Mucosa of descending colon (tissue), 3 donors: ENCODE results near the gene SUFU. TPM values are rescaled to one million over a fixed set of nuclear protein-coding genes. Genes with fewer than 3 reads are reported as not detected.

ENCODE experiments used
- ATAC-seq: fragments of 200-7000 bp; cut with Tn5 transposase; one replicate; pipeline ENCODE4 v1.9.1; 2020; ENCODE audit warnings: mild to moderate bottlenecking, moderate library complexity
- DNase-seq, 3 donors: peaks; one replicate each; pipeline ENCODE4 v3.0.0-alpha.2; 2020
- H3K36me3 ChIP-seq: fragments of 200-600 bp; one replicate; pipeline ENCODE4 v1.8.0; 2021; ENCODE audit warnings: low read depth, mild to moderate bottlenecking
- H3K4me1 ChIP-seq: fragments of 200-600 bp; one replicate; pipeline ENCODE4 v1.8.0; 2021; ENCODE audit warnings: low read depth, mild to moderate bottlenecking
- H3K4me3 ChIP-seq: fragments of 200-600 bp; one replicate; pipeline ENCODE4 v1.8.0; 2021; ENCODE audit warnings: mild to moderate bottlenecking
- H3K9me3 ChIP-seq: fragments of 200-600 bp; one replicate; pipeline ENCODE4 v1.8.0; 2021; ENCODE audit warnings: mild to moderate bottlenecking
- intact Hi-C, 2 donors: fragments of 100-400 bp; cut with DNase I in 1 of 2; cut with micrococcal nuclease in 1 of 2; formaldehyde crosslinking; loops; one replicate each; pipeline versions ENCODE4 v1.11.0 to v1.11.1; 2022; cut with DNase I, micrococcal nuclease
- total RNA-seq, 3 donors: library from RNA; stranded (reverse); fragmentation: NEBNext Ultra II Directional in 2 of 3; extraction: Animal tissue kit (Norgen Biotek cat#: 25700) in 2 of 3; gene quantifications; one replicate each; pipeline versions ENCODE4 v1.2.1 to v1.2.4, GENCODE V29; 2021 to 2023
- TF ChIP-seq, protein P1 (sequence below): fragments of 200-600 bp; IDR thresholded peaks from one replicate; pipeline ENCODE4 v1.8.0; 2022; ENCODE audit warnings: antibody characterized with exemption, mild to moderate bottlenecking
- donor health status: DM: no; HTN: no; CAD: no; lungs with moderate emphysema.
- donor health status: DM: no; HTN: no; CAD: no.
- donor health status: DM: no; HTN: yes; CAD: no.

The SUFU gene
- total RNA-seq, 3 donors from 2014 or later, result 9.0 to 13.9 (median 9.5) TPM

DNA sequence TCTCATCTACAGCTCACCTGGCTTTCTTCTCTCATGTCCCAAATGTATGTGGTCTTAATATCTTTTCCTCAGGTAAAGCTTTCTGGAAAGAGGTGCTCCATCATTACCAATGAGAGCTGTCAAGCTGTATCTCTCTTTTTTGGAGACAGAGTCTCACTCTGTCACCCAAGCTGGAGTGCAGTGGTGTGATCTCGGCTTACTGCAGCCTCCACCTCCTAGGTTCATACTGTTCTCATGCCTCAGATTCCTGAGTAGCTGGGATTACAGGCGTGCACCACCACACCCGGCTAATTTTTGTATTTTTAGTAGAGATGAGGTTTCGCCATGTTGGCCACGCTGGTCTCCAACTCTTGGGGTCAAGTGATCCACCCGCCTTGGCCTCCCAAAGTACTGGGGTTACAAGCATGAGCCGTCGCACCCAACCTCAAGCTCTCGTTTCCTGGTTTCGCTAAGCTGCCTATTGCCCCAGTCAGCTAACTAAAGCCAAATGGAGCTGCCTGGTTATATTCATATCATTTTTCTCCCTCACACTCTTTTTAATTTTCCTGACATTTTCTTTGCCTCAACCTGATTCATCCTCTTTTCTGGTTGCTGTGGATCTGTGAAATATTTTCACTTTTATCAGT, 60.5 kb downstream of the SUFU start:
- Histone ChIP-seq H3K9me3 (no peaks in the 10 kb centered on the region), H3K36me3 (no peaks in the 10 kb centered on the region), H3K4me3 (no peak overlapping the region), H3K4me1 (no peaks in the 10 kb centered on the region)
- intact Hi-C loops, result no loop called here
- DNase-seq, result no peak
- ATAC-seq, result no peak
- TF ChIP-seq, protein P1, sequence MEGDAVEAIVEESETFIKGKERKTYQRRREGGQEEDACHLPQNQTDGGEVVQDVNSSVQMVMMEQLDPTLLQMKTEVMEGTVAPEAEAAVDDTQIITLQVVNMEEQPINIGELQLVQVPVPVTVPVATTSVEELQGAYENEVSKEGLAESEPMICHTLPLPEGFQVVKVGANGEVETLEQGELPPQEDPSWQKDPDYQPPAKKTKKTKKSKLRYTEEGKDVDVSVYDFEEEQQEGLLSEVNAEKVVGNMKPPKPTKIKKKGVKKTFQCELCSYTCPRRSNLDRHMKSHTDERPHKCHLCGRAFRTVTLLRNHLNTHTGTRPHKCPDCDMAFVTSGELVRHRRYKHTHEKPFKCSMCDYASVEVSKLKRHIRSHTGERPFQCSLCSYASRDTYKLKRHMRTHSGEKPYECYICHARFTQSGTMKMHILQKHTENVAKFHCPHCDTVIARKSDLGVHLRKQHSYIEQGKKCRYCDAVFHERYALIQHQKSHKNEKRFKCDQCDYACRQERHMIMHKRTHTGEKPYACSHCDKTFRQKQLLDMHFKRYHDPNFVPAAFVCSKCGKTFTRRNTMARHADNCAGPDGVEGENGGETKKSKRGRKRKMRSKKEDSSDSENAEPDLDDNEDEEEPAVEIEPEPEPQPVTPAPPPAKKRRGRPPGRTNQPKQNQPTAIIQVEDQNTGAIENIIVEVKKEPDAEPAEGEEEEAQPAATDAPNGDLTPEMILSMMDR, result no peak

DNA sequence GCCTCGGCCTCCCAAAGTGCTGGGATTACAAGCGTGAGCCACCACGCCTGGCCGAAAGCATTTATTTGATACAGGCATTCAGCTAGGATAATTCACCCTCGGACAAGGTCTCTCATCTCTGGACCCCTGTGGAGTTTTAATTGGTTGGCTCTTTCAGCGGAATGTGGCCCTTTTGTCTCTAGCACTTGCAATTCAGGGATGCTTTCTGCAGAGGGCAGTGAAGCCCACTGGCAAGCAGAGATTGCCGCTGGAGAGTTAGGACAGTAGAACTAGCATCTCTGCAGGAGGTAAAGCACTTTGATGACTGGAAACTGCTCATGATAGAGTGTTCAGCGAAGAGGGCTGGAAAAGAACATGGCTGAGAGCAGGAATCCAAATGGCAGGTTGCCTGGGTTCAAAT, 62.0 kb downstream of the SUFU start:
- TF ChIP-seq, protein P1, result no peak
- H3K4me1 ChIP-seq, result no peaks in the 10 kb centered on the region
- H3K9me3 ChIP-seq, result no peaks in the 10 kb centered on the region
- no peak for ATAC-seq
- DNase-seq, result no peak
- no peak overlapping the region for H3K4me3 ChIP-seq
- intact Hi-C loops, result no loop called here
- no peaks in the 10 kb centered on the region for H3K36me3 ChIP-seq

DNA sequence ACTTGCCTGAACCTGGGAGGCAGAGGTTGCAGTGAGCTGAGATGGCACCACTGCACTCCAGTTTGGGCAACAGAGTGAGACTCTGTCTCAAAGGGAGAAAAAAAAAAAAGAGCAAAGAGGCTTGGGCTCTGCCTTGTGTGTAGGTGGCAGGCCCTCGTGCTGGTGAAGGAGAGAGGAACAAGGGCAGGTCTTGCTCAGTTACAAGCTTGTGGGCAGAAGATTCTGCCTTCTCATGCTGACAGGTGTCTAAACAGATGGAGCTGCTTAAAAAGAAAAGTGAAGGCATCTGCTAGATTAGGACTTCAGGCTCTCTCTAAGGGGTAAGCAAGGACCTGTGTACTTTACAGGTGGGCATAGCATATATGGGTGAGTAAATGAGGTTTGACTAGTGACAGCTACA, 75.0 kb downstream of the SUFU start:
- TF ChIP-seq, protein P1, result no peak
- Histone ChIP-seq H3K4me1 (no peaks in the 10 kb centered on the region), H3K36me3 (no peaks in the 10 kb centered on the region), H3K4me3 (no peak overlapping the region), H3K9me3 (no peaks in the 10 kb centered on the region)
- intact Hi-C loops, result loop anchor here in 1 of 2 donors (10.0 kb wide), 1 partner anchor 54 kb away; no protein-coding TSS in a partner anchor
- DNase-seq (no peak), ATAC-seq (no peak)

DNA sequence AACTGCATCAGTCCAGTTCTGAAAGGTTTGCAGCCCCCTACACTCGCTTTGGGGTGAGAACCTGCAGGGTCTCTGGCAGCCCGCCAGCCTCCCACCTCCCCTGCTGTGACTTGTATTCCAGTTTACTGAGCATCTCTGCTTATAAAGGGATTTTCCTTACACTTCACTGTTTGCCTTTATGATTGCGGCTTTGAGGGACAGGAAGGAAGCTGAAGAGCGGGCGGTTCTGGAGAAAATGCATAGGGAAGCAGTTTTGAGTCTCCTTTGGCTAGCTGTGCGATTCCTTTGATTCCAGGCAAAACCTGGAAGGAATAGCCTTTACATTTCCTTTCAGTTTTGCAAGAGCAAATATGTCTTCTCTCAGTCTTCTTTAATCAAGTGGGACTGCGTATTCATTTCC, 75.6 kb downstream of the SUFU start:
- no peaks in the 10 kb centered on the region for H3K4me1 ChIP-seq
- DNase-seq (no peak), ATAC-seq (no peak)
- intact Hi-C loops, result loop anchor here in 1 of 2 donors (10.0 kb wide), 1 partner anchor 55 kb away; no protein-coding TSS in a partner anchor
- no peaks in the 10 kb centered on the region for H3K9me3 ChIP-seq
- H3K36me3 ChIP-seq, result no peaks in the 10 kb centered on the region
- TF ChIP-seq, protein P1, result no peak
- no peak overlapping the region for H3K4me3 ChIP-seq

DNA sequence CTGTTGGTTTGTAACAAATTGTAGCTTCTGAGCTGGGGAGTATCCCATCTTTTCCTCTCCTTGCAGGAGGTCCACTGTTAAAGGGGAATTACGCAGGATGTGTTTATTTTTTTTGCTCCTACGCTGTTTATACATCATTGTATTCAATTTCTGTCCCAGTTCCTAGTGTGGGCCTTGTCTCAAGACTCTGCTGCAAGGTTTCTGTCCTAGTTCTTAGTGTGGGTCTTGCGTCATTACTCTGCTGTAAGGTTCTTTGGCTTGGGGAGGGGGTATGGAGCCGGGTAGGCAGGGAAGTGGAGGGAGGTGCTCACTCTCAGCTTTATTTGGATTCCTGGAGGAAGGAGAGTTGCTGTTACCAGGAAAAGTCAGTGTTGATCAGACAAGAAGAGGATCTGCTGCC, 76.5 kb downstream of the SUFU start:
- Histone ChIP-seq H3K4me1 (no peaks in the 10 kb centered on the region), H3K36me3 (no peaks in the 10 kb centered on the region), H3K4me3 (no peak overlapping the region), H3K9me3 (no peaks in the 10 kb centered on the region)
- TF ChIP-seq, protein P1, result no peak
- ATAC-seq, result no peak
- no peak for DNase-seq
- intact Hi-C loops, result loop anchor here (5.0 to 10.0 kb wide), 2 partner anchors 75 to 78 kb away; partner anchors contain the start of genes ACTR1A (in 2 of the 2) and SUFU (in 2 of the 2)
